CD4-positive, alpha-beta T cell treated with Interleukin-21 for 1 hour (primary cell): ENCODE measurements around the gene CEP63.
A peak's percentile ranks its signal among the peaks of the same experiment; 100 is the strongest.

ENCODE experiments used
- DNase-seq: peaks from one replicate; pipeline ENCODE4 v3.0.0-alpha.2; 2020

Gene CEP63

DNA sequence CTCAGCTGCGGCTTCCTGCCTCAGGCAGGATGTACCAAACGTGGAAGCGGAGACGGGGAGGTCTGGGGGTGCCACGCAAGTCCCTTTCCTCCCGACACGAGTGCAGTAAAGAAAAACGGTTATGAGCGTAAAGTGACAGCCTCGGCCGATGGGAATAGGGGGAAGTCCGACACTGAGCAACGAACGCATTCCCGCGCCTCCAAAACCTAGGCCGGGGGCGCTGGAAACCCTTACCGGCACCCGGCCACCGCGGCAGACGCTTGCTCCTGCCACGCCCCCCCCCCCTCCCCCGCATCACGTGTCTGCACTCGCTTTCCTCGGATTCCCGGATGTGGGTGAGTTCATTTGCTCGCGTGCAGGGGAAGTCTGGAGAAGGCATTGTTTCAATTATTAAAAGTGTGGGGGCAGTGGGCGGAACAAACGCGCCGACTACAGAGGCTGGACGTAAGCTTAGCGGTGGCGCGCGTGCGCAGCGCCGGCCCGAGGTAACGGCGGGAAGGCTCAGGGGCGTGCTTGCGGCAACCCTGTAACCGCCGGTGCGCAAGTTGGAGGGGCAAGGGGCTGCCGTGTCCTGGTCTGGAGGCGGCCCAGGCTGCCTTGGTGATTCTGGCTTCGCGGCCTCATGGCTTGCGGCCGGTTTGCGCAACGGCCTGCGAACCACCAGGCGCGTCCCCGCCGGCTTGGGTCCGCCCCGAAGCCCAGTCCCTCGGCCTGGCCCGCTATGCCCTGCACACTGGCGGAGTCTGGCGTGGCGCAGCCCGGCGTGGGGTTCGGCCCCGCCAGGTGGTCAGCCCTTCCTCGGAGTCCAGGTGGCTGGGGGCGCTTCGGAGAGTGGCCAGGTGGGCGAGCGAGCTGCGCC is at the start of gene CEP63, which contains the start of gene ANAPC13:
Gene CEP63, plus strand, starts transcription at position 340 of the 859 bp plus-strand sequence. CDS start 9,264 bp downstream, outside the sequence.
Gene ANAPC13, minus strand, starts transcription at position 268 of the 859 bp plus-strand sequence. CDS start 3,081 bp downstream, outside the sequence.
- DNase-seq, result peak; percentile 98

DNA sequence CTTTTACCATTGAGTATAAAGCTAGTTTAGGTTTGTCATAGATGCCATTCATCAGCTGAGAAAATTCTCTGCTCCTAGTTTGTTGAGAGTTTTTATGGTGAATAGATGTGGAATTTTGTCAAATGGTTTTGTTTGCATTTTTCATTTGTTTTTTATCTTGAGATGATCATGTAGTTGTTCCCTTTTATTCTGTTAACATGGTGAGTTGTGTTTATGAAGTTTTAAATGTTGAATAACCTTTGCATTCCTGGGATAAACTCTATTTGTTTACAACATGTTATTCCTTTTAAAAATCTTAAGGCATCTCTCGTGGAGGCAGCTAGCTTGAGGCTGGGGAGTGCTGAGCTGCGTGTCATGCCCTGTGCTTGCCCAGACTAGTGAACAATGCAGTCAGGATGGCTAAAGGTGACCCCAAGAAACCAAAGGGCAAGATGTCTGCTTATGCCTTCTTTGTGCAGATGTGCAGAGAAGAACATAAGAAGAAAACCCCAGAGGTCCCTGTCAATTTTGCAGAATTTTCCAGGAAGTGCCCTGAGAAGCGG is 48.6 kb upstream of the CEP63 start:
- no peak for DNase-seq

DNA sequence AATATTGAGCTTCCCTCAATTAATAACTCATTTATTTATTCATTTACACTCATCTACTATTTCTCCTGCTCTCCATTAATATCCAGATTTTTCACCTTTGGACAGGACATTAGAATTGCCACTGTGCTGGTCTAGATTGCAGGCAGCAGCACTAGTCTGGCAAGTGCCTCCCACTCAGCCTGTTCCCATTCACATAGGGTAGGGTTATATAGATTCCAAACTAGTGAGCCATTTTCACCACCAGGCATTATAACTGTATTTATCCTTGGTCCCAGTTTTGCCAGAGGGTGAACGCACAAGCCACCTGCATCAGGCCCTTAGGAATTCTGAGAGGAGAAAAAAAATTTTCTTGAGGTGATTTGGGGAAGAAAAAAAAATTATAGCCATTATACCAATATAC is 44.5 kb upstream of the CEP63 start:
- DNase-seq, result no peak

DNA sequence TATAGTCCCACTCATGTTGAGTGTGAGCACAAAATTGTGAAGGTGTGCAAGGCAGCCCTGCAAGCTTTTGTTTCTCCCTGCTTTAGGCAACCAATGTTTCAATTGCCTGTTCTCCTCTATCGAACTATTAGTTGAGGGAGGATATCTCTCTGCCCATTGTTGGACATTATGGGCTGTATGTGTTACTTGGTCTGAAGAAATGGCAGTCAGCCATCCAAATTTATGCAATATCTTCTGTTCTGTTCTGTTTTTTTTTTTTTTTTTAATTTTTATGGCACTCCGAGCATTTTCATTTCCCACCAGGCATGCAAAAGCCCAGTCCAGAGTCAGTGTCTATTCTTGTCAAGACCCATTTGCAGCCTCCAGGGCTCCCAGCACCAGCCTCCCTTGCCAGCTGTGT is 44.0 kb upstream of the CEP63 start:
- DNase-seq, result no peak

DNA sequence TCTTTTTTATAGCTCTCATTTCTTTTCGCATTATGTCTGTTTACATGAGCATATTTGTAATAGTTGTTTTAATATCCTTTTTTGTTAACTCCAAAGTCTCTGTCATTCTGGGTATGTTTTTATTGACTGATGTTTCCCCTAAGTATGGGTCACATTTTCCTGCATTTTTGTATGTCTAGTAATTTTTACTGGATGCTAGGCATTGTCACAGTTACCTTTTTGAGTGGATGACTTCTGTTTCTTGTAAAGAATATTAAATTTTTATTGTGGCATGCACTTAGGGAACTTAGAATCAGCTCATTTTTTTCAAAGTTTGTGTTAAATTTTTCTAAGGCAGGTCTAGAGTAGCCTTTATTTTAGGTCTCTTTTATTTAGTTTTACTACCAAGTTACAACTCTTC is 40.8 kb upstream of the CEP63 start:
- DNase-seq, result no peak

DNA sequence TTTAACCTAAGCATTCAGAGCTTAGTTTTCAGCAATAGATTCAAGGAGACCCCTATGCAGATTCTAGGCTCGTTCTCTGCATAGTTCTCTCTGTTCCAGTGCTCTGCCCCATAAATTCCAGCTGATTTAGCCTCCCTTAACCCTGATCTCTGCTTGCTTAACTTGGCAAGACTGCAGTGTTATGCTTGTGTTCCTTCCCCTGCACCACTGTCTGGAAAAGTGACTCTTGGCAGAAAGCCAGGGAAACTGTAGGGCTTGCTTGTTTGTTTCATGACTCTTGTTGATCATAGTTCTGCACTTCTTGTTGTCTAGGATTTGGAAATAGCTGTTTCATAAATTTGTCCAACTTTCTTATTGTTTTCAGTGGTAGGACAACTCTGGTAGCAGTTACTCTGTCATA is 40.2 kb upstream of the CEP63 start:
- no peak for DNase-seq

DNA sequence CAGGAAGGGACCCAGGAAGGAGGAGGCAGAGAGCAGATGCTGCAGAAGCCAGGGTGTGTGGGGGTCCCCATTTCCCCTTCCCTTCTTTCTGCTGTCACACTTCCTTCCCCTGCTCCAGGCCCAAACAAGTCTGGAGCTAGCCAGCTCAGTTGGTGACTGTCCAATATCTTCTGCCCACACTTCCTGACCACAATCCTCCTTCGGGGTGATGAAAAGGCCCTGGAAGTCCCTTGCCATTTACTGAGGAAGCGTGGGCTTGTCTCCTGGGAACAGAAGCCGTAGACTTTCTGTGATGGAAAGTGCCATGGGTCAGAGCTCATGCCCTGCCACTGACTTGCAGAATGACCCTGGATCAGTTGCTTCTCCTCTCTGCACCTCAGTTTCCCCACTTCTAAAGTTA is 39.1 kb upstream of the CEP63 start:
- no peak for DNase-seq

DNA sequence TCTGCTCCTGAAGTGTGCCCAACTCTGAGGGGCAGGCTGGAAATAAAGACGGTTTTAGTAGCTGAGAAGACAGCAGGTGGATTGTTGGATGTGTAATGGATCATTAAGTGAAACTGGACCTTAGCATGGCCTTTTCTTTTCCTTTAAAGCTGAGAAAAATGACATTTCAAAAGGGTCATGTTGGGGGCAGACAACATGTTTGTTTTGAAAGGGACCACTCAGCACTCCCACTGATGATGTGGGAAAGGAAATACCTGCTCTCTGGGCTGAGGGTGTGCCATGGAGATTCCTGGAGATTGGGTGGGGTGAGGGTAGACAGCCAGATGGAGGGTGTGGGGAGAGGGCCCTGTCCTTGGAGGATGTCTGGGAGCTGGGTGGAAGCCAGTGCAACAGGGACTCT is 38.5 kb upstream of the CEP63 start:
- no peak for DNase-seq

DNA sequence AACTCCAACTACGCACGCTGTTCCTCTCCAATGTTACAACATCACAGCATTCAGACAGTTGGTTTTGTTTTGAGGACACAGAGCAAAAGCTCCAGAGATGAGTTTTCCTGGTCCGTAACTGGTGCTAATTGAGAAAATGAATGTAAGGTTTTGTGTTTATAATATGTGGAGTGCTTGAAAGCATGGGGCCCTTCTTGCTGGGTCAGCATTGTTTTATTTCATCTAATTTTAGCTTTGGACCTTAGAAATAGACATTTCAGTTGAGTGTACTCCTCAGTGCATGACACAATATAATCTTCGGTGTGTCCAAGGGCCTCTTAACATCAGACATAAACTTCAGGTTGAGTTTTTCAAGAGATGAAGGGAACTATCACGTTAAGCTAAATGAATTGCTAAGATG is 37.2 kb upstream of the CEP63 start:
- no peak for DNase-seq

DNA sequence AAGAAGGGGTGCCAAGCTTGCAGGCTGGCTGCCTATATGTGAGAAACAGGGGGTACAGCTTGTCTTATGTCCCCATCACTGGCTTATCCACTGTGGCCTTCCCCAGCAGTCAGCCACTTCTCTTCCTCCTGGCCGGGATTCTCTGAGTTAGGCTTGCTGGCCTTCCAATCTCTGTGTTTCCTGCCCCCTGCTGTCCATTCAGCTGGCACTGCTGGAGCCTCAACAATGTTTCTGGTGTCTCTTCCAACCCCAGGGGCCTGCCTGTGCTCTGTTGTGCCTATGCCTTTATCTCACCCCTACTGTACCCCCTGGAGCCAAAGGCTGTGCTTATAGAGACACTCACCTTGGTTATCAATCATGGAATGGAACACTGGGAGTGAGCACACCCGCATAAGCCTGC is 36.6 kb upstream of the CEP63 start:
- no peak for DNase-seq

DNA sequence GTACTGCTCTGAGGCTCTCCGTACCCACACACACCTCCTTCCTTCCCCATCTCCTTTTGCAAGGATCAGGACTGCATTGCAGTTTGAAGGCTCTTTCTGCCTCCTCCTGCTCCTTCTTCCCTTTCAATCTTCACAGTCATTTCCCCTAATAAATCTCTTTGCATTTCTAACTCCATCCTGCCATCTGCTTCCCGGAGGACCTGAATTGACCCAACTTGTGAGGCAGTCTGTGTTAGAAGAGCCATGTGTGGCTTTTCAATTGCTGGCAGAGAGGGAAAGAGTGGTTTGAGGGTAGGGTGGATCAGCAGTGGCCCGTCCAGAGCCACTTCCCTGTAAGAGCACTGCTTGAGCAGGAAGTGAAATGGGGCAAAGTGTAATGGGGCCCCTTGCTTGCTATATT is 35.9 kb upstream of the CEP63 start:
- DNase-seq, result no peak

DNA sequence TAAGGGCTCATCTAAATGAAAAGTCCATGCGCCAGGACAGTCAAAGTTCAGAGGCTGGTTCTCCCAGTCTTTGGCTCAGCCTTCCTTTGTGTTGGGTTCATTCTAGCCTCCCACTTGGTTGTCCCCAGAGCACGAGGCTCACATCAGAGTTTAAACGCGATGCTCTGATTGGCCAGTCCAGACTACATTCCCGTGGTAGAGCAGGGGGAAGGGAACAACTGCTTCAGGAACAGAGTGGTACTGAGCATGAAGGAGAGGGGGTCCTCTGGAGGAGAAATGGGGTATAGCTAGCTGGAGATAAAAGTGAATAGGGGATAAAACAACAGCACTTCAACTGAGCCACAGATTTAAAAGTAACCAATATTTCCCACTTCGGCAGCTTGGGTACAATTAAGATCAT is 32.2 kb upstream of the CEP63 start:
- no peak for DNase-seq

DNA sequence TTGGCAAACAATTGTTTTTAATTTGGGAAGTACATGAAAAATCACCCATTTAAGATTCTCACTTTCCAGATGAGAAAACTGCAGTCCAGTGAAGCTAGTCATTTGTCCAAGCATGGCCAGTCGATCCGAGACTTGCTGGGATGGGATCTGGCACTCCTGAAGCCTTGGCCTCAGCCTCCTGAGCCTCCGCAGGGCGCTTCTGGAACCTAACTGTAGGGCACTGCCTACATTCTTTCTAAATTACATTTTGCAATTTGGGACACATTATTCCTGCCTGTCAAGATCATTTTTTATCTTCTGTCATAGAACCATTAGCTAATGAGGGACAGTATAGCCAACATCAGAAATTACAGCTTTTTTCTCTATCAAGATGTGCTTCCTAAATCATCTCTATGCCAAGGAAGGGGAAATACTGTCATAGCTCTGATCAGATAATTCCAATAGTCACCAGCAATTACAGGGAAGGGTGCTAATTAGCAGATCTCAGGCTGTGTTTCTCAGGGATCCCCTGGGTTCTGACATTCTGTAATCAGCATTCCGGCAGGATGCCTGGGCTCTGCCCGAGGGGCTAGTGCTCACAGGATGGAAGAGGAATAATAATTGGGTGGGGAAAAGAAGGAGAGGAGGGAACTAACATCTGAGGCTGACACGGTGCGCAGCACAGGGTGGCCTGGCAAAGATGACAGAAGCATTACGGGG is 28.3 kb upstream of the CEP63 start:
- no peak for DNase-seq

DNA sequence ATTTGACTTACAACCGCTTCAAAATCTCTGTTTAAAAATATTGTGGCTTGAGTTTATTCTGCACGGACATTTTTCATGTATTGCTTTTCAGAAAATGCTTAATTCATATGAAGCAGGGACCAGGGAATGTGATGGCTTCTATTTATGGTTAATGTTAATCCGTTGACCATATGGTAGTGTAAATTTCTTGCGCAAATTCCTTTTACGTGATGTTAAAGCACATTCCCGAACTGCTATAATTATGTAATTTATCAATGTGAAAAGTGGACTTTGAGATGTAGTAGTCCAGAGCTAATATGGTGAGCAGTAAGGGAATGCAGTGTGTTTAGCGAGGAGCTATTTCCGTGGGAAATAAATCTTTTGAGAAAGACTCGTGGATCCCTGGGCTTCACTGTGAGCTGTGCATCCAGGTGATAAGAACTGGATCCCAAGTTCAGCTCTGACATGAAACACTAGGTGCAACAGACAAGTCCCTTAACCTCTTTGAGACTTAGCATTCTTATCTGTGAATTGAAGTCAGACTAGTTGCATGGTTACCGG is 27.4 kb upstream of the CEP63 start:
- no peak for DNase-seq

DNA sequence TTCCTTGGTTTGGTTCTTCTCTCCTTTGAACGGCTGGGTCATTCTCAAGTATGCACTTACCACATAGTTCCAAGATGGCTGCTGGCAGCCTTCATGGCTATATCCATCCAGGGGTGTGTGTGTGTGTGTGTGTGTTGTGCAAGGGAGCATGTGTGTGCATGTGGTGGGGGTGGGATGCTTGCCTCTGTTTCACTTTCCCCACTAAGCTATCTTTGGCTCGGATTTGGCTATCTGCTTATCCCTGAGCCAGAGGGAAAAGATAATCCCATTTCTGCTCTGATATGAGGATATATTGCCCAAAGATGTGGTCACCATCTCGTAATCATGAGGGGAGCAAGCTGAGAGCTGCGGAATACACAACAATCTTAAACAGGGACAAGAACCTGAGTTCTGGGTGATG is 26.3 kb upstream of the CEP63 start:
- DNase-seq, result no peak

DNA sequence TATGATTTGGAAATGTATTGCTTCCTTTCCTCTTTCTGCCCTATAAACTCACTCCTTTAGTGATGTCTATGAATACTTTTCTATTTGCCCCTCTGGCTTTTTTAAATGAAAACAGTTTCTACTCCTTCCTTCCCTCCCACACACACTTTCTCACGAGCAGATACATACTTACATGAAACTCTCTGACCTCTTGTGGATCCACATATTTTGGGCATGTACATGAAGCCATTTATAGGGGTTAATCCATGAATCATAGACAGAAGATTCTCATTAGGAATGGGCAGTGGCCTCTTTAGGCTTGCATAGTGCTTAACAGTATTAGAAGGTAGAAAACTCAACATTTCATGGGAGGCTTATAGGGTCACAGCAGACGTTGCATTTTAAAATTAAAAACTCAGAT is 24.9 kb upstream of the CEP63 start:
- no peak for DNase-seq

DNA sequence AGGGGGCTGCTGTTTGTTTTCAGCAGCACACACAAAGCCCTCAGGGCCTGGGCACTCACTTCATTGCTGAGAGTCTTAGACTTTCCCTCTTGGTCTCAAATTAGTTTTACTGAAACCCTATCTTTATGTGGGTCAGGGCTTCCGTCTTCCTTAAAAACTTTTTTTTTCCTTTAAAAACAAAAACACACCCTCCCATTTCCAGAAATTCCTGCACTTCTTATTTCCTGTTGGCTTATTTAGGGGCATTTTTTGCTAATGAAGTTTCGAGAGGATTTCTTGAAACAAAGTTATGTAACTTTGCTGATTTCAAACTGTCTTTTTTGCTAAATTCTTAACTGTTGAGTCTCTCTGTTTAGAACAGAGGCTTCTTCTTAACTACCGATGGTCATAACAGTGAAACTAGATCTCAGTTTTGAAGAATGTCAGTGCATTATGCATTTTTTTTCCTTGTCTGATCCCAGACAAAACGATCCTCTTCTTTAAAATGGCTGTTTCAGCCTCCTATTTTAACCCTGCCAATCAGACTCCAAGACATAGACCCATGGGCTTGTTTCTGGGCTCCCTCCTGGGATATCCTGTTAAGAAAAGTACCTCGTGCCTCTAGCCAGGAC is 23.4 kb upstream of the CEP63 start:
- no peak for DNase-seq

DNA sequence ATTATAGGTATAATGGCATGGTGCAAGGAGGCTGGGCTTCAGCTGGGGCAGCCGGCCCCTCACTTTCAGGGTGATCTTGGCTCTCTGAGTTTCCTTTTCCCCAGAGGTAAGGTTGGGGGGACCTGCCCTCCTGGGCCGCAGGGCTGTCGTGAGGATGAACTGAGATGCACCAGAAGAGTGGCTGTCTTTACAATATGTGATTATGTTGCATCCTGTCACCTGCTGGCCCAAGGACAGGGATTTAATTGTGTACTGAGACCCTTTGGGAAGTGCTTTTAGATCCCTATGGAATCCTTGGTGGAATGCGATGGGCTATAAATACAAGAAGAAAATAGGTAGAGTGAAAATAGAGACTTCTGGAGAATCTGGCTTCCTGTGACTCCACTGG is 22.2 kb upstream of the CEP63 start:
- DNase-seq, result no peak

DNA sequence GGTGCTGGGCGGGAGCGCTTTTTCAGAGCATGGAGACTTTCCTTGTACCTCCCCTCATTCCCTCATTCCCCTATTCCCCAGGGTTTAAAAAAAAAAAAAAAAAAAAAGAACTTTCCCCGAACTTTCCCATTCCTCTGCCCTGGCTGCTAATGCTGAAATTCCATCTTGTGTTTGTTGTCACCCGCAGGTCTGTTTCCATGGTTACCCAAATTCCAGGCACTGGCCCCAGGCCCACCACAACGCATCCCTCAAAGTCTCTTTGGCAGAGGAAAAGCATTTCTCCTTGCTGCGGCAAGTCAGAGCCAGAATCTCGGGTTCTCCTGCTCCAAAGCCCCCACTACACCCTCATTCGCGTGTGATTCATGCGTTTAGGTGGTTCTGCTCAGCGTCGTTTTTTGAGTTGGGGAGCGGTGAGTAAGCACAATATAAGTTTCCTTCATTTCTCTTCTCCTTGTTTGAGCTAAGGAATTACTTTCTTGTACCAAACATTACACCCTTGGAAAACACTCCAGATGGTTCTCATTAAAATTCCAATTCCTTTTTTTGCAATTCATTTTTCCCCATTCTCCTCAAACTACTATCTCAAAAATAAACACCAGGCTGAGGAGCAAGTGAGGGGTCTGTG is 21.7 kb upstream of the CEP63 start:
- DNase-seq, result no peak

DNA sequence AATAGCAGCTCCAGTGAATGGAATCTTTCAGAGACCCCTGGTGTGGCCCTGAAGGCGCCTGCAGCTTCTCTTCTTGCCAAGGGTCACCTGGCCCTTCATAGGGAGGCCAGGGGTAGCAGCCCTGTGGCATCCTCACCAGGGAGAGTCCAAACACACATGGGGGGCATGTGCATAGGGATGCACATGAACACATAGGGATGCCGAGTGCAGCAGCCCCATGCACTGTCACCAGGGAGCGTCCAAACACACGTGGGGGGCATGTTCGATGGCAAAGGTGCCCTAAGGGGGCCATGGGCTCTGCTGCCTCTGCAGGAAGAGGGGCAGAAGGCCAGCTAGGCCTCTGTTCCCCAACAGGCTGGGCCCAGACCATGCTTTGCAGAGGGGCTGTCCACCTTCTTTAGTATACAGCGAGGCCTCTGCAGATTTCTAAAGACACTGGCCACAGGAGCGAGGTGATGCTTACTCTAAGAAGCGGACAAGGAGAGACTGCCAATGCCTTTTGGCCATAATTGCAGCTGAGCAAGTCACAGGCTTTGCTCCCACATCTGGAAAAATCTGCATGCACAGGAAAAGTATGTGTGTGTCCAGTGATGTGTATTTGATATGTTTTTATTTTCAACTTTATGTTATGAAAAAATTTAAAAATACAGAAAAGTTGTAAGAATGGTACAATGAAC is 21.0 kb upstream of the CEP63 start:
- no peak for DNase-seq

DNA sequence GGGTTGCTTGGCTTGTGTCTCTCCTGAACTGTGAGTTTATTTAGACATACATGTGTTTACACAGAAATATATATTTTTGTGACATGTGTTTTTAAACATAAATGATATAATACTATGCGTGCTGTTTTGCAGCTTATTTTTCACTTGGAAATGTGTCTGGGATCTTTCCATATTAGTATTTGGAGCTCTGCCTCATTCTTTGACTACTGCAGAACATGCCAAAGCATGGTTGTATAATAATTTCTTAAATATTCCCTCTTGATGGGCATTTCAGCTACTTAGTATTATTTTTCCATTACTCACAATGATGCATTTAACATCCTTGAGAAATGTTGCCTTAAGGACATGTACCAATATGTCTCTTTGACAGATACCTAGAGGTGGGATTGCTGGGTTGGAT is 19.5 kb upstream of the CEP63 start:
- no peak for DNase-seq

DNA sequence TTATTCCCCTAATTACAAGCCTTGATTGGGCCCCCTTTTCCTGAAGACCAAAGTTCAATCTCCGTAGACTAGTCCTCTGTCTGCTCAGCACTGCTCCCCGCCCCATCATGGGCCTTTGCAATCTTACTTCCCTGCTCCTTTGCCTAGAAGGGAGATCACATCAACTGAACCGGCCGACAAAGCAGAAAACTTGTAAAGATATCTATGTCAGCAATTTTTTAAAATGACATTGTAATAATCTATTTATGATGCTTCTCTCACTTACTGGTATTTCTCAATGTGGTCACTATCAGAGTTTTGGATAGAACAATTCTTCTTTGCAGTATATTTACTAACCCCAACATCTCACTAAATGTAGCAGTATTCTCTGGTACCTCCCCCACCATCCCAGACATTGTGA is 17.3 kb upstream of the CEP63 start:
- no peak for DNase-seq
